ENCODE data around the gene CCDC97. TPM values are rescaled to one million over a fixed set of nuclear protein-coding genes. Genes with fewer than 3 reads are reported as not detected.

The CCDC97 gene
- total RNA-seq, 1 donor from 2014 or later: 31.9 TPM

GRCh38 chr19:41305927-41306793 lies 3.8 kb upstream of the CCDC97 start:
- Histone ChIP-seq H3K4me3 (no peak overlapping the region), H3K27ac (peak overlapping the region; percentile 79), H3K36me3 (peaks cover 69% of the 10 kb centered on the region), H3K4me1 (peaks cover 34% of the 10 kb centered on the region), H3K9me3 (no peaks in the 10 kb centered on the region), H3K27me3 (no peaks in the 10 kb centered on the region)
- intact Hi-C loops (cut with DNase I): no loop called here
- DNase-seq (no peak), ATAC-seq (no peak)
- TF ChIP-seq, protein P1, sequence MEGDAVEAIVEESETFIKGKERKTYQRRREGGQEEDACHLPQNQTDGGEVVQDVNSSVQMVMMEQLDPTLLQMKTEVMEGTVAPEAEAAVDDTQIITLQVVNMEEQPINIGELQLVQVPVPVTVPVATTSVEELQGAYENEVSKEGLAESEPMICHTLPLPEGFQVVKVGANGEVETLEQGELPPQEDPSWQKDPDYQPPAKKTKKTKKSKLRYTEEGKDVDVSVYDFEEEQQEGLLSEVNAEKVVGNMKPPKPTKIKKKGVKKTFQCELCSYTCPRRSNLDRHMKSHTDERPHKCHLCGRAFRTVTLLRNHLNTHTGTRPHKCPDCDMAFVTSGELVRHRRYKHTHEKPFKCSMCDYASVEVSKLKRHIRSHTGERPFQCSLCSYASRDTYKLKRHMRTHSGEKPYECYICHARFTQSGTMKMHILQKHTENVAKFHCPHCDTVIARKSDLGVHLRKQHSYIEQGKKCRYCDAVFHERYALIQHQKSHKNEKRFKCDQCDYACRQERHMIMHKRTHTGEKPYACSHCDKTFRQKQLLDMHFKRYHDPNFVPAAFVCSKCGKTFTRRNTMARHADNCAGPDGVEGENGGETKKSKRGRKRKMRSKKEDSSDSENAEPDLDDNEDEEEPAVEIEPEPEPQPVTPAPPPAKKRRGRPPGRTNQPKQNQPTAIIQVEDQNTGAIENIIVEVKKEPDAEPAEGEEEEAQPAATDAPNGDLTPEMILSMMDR (IDR thresholded peaks at IDR 0.05): no peak

- H3K9me3 ChIP-seq: no peaks in the 10 kb centered on the region
- no peak for DNase-seq
- H3K36me3 ChIP-seq: peaks cover 59% of the 10 kb centered on the region
- ATAC-seq: no peak
- H3K27ac ChIP-seq: peak overlapping the region; percentile 79
- H3K27me3 ChIP-seq: no peaks in the 10 kb centered on the region
- H3K4me3 ChIP-seq: peak overlapping the region; percentile 10
- TF ChIP-seq, protein P1 (IDR thresholded peaks at IDR 0.05): no peak
- intact Hi-C loops (cut with DNase I): no loop called here
- peaks cover 40% of the 10 kb centered on the region for H3K4me1 ChIP-seq
These were observed 2.7 kb upstream of the CCDC97 start for GRCh38 chr19:41307090-41307875.

DNA sequence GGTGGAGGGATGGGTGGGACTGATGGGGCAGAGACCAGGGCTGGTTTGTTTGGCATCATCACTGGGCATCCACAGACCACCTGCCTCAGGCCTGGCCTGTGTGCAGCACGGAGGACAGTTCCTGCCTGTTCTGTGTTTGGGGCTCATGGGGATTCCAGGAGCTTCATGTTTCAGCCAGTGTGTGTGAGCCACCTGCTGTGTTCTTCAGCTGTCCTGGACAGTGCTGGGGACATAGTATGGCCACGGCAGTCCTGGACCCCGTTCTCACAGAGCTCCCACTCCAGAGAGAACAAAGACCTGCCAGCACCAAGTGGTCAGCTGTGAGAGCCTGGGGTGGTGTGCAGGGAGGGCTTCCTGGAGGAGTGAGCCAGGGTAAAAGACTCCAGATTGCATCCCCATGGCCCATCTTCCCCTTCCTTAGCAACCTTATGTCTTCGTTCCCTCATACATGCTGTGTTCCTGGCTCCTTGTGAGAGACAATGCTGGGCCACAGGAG lies 2.0 kb upstream of the CCDC97 start:
- intact Hi-C loops (cut with DNase I): no loop called here
- TF ChIP-seq, protein P1 (IDR thresholded peaks at IDR 0.05): no peak
- DNase-seq: no peak
- no peak overlapping the region for H3K4me3 ChIP-seq
- peaks cover 59% of the 10 kb centered on the region for H3K36me3 ChIP-seq
- H3K4me1 ChIP-seq: peaks cover 40% of the 10 kb centered on the region
- no peaks in the 10 kb centered on the region for H3K27me3 ChIP-seq
- no peak for ATAC-seq
- H3K9me3 ChIP-seq: no peaks in the 10 kb centered on the region
- peak overlapping the region; percentile 79 for H3K27ac ChIP-seq

GRCh38 chr19:41308450-41309179 lies 1.4 kb upstream of the CCDC97 start:
- H3K27me3 ChIP-seq: no peaks in the 10 kb centered on the region
- peaks cover 40% of the 10 kb centered on the region for H3K4me1 ChIP-seq
- intact Hi-C loops (cut with DNase I): no loop called here
- no peaks in the 10 kb centered on the region for H3K9me3 ChIP-seq
- TF ChIP-seq, protein P1 (IDR thresholded peaks at IDR 0.05): peak; percentile 99
- H3K27ac ChIP-seq: peak overlapping the region; percentile 96
- H3K4me3 ChIP-seq: peak overlapping the region; percentile 66
- ATAC-seq: peak; percentile 85
- peaks cover 59% of the 10 kb centered on the region for H3K36me3 ChIP-seq
- DNase-seq: peak; percentile 93
